HepG2 (cell line): ENCODE measurements around the gene GRAMD1A. TPM values are rescaled to one million over a fixed set of nuclear protein-coding genes. Genes with fewer than 3 reads are reported as not detected.

Experiments used
- CCAR2 ChIP-seq: fragments of 200-400 bp; formaldehyde crosslinking; optimal IDR thresholded peaks from 2 replicates; pipeline ENCODE3; 2018; ENCODE audit warnings: low read depth, mild to moderate bottlenecking, low read length, moderate library complexity
- CHD4 ChIP-seq: fragments of 200-600 bp; sonication (generic); IDR thresholded peaks from 2 replicates; pipeline ENCODE4 v1.7.0; 2017; ENCODE audit warnings: mild to moderate bottlenecking, low read length, borderline replicate concordance
- ETV6 ChIP-seq: sonication (generic); formaldehyde crosslinking; conservative IDR thresholded peaks from 2 replicates; pipeline ENCODE4 v1.4.0; 2020; ENCODE audit warnings: missing genetic modification reagents
- IKZF4 ChIP-seq: sonication (generic); formaldehyde crosslinking; IDR thresholded peaks from 2 replicates; pipeline ENCODE4 v1.5.1; 2020; ENCODE audit warnings: borderline replicate concordance, mild to moderate bottlenecking, low read depth, missing genetic modification reagents; ENCODE audit errors: not compliant biosample characterization
- MBD4 ChIP-seq: IDR thresholded peaks from 2 replicates; pipeline ENCODE4 v1.6.1; 2012; ENCODE audit warnings: low read length, inconsistent platforms, borderline replicate concordance
- RXRB ChIP-seq: IDR thresholded peaks from 2 replicates; pipeline ENCODE4 v1.6.1; 2016; ENCODE audit warnings: borderline replicate concordance, missing genetic modification reagents, missing compliant biosample characterization
- TEAD2 ChIP-seq: sonication (generic); formaldehyde crosslinking; IDR thresholded peaks from 2 replicates; pipeline ENCODE4 v1.9.0; 2021; ENCODE audit warnings: missing genetic modification reagents
- ZKSCAN5 ChIP-seq: sonication (generic); formaldehyde crosslinking; IDR thresholded peaks from 2 replicates; pipeline ENCODE4 v1.5.1; 2020; ENCODE audit warnings: mild to moderate bottlenecking, missing genetic modification reagents
- ZMYM4 ChIP-seq: sonication (generic); formaldehyde crosslinking; IDR thresholded peaks from 2 replicates; pipeline ENCODE4 v1.8.1; 2023; ENCODE audit warnings: mild to moderate bottlenecking, missing genetic modification reagents
- polyA plus RNA-seq, 8 experiments: library from polyadenylated mRNA; depleted of rRNA in 3 of 8; stranded (reverse) in 7 of 8; unstranded in 1 of 8; fragments of >200 nt; fragmentation: Illumina TruSeq in 4 of 8; extraction: Trizol in 4 of 8; gene quantifications; 2 replicates each; pipeline versions ENCODE4 v1.2.1 to v1.2.3, GENCODE V29; 2011 to 2016; ENCODE audit warnings: low read depth in 4 of 8, missing spikeins in 1 of 8, mixed read lengths in 1 of 8; ENCODE audit not compliant: insufficient read depth in 1 of 8
- total RNA-seq, 5 experiments: library from RNA; depleted of rRNA; stranded (reverse); fragments of >200 nt; fragmentation: Illumina TruSeq; extraction: Trizol; gene quantifications; 2 replicates each; pipeline ENCODE4 v1.2.3, GENCODE V29; 2016; ENCODE audit warnings: low read depth in 1 of 5
- TF ChIP-seq, protein P1 (sequence below): sonication (generic); formaldehyde crosslinking; IDR thresholded peaks from 2 replicates; pipeline ENCODE4 v1.8.0; 2022; ENCODE audit warnings: mild to moderate bottlenecking, missing genetic modification reagents, borderline replicate concordance
- TF ChIP-seq, protein P2 (sequence below), 2 experiments: sonication (generic) in 1 of 2; formaldehyde crosslinking in 1 of 2; IDR thresholded peaks; 2 replicates each; pipeline versions ENCODE4 v1.5.1 to v1.6.1; 2011 to 2020; ENCODE audit warnings: borderline replicate concordance in 1 of 2, low read depth in 1 of 2, low read length in 1 of 2, mild to moderate bottlenecking in 1 of 2, missing genetic modification reagents in 1 of 2, moderate library complexity in 1 of 2
- TF ChIP-seq, protein P3 (sequence below): sonication (generic); formaldehyde crosslinking; IDR thresholded peaks from 2 replicates; pipeline ENCODE4 v1.4.0; 2020; ENCODE audit warnings: missing genetic modification reagents, borderline replicate concordance
- TF ChIP-seq, protein P4 (sequence below): sonication (generic); formaldehyde crosslinking; IDR thresholded peaks from 2 replicates; pipeline ENCODE4 v1.8.1; 2023; ENCODE audit warnings: mild to moderate bottlenecking, inconsistent platforms, moderate library complexity, missing genetic modification reagents, borderline replicate concordance
- TF ChIP-seq, protein P5 (sequence below): sonication (generic); formaldehyde crosslinking; IDR thresholded peaks from 2 replicates; pipeline ENCODE4 v1.8.1; 2022; ENCODE audit warnings: low read depth, mild to moderate bottlenecking, missing genetic modification reagents

GRAMD1A gene
- total and polyA plus RNA-seq, 2 of the 13 experiments (the other 11 are each of a cell fraction or from before 2014, with no cell fraction given), result 14.7 to 181 TPM

DNA sequence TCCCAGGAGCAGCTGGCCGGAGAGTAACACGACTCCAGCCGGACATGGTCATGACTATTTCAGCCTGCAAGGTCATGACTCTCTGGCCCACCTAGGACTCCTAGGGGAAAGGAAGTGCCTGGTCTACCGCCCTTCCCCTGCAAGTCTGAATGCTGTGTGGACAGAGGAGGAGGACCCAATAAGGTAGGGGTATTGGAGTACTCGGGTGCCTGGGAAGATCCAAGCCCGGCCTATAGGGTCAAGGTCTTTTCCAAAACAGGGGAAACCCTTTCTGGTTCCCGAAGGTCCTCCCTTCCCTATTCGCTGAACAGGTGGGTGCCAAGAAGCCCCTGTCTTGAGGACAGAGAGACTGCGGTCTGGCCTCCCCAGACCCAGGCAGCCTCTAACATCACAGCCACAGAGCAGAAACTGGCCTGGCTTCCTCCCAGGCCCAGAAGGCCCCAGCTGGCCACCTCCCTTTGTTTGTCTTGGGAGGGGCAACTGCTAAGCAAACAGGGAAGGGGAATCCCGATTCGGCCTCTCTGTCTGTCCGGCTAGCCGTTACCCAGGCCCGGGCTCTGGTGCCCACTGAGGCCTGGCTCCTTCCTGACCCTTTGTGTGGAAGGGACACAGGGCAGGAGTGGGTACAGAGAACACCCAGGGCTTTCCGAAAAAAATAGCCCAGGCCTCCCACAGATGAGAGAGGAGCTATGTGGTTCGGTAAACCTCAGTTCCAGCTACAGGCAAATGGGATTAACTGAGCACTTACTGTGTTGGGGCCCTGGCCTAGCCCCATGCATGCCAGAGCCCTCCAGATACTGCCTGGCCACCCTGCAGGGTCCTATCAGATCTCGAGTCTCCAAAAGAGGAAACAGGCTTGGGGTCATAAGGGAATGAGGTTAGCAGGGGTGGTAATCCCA is 5.2 kb upstream of the GRAMD1A start (continued):
- TF ChIP-seq, protein P1, sequence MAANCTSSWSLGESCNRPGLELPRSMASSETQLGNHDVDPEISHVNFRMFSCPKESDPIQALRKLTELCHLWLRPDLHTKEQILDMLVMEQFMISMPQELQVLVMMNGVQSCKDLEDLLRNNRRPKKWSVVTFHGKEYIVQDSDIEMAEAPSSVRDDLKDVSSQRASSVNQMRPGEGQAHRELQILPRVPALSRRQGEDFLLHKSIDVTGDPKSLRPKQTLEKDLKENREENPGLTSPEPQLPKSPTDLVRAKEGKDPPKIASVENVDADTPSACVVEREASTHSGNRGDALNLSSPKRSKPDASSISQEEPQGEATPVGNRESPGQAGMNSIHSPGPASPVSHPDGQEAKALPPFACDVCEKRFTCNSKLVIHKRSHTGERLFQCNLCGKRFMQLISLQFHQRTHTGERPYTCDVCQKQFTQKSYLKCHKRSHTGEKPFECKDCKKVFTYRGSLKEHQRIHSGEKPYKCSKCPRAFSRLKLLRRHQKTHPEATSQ (CRISPR knock-in tag), result 0 out of 2 replicates have a peak, but pooled peaks have one; percentile 3
- no peak; the same call in 1 of the 2 replicates for TF ChIP-seq ETV6 (CRISPR knock-in tag)
- TF ChIP-seq ZKSCAN5 (CRISPR knock-in tag), result no peak
- TF ChIP-seq, protein P2, sequence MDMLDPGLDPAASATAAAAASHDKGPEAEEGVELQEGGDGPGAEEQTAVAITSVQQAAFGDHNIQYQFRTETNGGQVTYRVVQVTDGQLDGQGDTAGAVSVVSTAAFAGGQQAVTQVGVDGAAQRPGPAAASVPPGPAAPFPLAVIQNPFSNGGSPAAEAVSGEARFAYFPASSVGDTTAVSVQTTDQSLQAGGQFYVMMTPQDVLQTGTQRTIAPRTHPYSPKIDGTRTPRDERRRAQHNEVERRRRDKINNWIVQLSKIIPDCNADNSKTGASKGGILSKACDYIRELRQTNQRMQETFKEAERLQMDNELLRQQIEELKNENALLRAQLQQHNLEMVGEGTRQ (IDR thresholded peaks at IDR 0.05; ENCODE audit: low read depth, low read length), result no peak
- TF ChIP-seq, protein P2 (CRISPR knock-in tag; IDR thresholded peaks at IDR 0.05; ENCODE audit: borderline replicate concordance), result no peak; the same call in 1 of the 2 replicates
- TF ChIP-seq TEAD2, result no peak
- TF ChIP-seq RXRB (CRISPR knock-in tag), result peak; percentile 90
- peak; percentile 71; the same call in 1 of the 2 replicates for TF ChIP-seq CHD4
- TF ChIP-seq, protein P3, sequence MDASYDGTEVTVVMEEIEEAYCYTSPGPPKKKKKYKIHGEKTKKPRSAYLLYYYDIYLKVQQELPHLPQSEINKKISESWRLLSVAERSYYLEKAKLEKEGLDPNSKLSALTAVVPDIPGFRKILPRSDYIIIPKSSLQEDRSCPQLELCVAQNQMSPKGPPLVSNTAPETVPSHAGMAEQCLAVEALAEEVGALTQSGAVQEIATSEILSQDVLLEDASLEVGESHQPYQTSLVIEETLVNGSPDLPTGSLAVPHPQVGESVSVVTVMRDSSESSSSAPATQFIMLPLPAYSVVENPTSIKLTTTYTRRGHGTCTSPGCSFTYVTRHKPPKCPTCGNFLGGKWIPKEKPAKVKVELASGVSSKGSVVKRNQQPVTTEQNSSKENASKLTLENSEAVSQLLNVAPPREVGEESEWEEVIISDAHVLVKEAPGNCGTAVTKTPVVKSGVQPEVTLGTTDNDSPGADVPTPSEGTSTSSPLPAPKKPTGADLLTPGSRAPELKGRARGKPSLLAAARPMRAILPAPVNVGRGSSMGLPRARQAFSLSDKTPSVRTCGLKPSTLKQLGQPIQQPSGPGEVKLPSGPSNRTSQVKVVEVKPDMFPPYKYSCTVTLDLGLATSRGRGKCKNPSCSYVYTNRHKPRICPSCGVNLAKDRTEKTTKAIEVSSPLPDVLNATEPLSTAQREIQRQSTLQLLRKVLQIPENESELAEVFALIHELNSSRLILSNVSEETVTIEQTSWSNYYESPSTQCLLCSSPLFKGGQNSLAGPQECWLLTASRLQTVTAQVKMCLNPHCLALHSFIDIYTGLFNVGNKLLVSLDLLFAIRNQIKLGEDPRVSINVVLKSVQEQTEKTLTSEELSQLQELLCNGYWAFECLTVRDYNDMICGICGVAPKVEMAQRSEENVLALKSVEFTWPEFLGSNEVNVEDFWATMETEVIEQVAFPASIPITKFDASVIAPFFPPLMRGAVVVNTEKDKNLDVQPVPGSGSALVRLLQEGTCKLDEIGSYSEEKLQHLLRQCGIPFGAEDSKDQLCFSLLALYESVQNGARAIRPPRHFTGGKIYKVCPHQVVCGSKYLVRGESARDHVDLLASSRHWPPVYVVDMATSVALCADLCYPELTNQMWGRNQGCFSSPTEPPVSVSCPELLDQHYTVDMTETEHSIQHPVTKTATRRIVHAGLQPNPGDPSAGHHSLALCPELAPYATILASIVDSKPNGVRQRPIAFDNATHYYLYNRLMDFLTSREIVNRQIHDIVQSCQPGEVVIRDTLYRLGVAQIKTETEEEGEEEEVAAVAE, result peak; percentile 88; the same call in 1 of the 2 replicates
- TF ChIP-seq IKZF4 (CRISPR knock-in tag), result no peak
- TF ChIP-seq MBD4, result no peak
- TF ChIP-seq, protein P4, sequence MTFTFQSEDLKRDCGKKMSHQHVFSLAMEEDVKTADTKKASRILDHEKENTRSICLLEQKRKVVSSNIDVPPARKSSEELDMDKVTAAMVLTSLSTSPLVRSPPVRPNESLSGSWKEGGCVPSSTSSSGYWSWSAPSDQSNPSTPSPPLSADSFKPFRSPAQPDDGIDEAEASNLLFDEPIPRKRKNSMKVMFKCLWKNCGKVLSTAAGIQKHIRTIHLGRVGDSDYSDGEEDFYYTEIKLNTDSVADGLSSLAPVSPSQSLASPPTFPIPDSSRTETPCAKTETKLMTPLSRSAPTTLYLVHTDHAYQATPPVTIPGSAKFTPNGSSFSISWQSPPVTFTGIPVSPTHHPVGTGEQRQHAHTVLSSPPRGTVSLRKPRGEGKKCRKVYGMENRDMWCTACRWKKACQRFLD (CRISPR knock-in tag), result no peak
- TF ChIP-seq, protein P5, sequence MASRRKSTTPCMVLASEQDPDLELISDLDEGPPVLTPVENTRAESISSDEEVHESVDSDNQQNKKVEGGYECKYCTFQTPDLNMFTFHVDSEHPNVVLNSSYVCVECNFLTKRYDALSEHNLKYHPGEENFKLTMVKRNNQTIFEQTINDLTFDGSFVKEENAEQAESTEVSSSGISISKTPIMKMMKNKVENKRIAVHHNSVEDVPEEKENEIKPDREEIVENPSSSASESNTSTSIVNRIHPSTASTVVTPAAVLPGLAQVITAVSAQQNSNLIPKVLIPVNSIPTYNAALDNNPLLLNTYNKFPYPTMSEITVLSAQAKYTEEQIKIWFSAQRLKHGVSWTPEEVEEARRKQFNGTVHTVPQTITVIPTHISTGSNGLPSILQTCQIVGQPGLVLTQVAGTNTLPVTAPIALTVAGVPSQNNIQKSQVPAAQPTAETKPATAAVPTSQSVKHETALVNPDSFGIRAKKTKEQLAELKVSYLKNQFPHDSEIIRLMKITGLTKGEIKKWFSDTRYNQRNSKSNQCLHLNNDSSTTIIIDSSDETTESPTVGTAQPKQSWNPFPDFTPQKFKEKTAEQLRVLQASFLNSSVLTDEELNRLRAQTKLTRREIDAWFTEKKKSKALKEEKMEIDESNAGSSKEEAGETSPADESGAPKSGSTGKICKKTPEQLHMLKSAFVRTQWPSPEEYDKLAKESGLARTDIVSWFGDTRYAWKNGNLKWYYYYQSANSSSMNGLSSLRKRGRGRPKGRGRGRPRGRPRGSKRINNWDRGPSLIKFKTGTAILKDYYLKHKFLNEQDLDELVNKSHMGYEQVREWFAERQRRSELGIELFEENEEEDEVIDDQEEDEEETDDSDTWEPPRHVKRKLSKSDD (CRISPR knock-in tag), result no peak
- no peak for TF ChIP-seq CCAR2
- TF ChIP-seq ZMYM4 (CRISPR knock-in tag), result no peak; the same call in 1 of the 2 replicates
